SK-N-SH (cell line): ENCODE measurements around the gene GNG12. TPM values are rescaled to one million over a fixed set of nuclear protein-coding genes. Genes with fewer than 3 reads are reported as not detected.

Source experiments
- CTCF ChIA-PET: fragments of 300-600, 350-600 bp; formaldehyde crosslinking; extraction: SDS; loops from one replicate; lab custom pipeline; 2021; lab: Yijun Ruan, JAX
- POLR2A ChIA-PET: fragments of 350-600 bp; sonication (Branson Sonifier 250); formaldehyde crosslinking; extraction: SDS; loops from one replicate; lab custom pipeline; 2020; ENCODE audit warnings: antibody characterized with exemption, inconsistent platforms; lab: Yijun Ruan, JAX
- DNase-seq: peaks from one replicate; pipeline ENCODE4 v3.0.0; 2012
- H2AFZ ChIP-seq: fragments of 200-600 bp; sonication (generic); 2 replicates; pipeline ENCODE4 v1.8.1; 2016; ENCODE audit warnings: antibody characterized with exemption, mild to moderate bottlenecking, low read depth
- H3F3A ChIP-seq: fragments of 200-600 bp; sonication (generic); replicated peaks from 2 replicates; pipeline ENCODE3; 2016; ENCODE audit warnings: antibody characterized with exemption, mild to moderate bottlenecking; ENCODE audit not compliant: insufficient read depth
- H3K27ac ChIP-seq, 2 experiments: fragments of 200-500 bp in 1 of 2; fragments of 200-600 bp in 1 of 2; sonication (Bioruptor generic) in 1 of 2; sonication (generic), shearing (Covaris generic) in 1 of 2; 2 replicates each; pipeline versions ENCODE4 v1.5.1 to v1.6.1; 2014 to 2016; ENCODE audit warnings: low read depth in 2 of 2, inconsistent platforms in 1 of 2, low read length in 1 of 2, mild to moderate bottlenecking in 1 of 2, mixed read lengths in 1 of 2
- H3K27me3 ChIP-seq: fragments of 200-600 bp; sonication (generic), shearing (Covaris generic); 2 replicates; pipeline ENCODE4 v1.6.1; 2016; ENCODE audit warnings: mixed run types; ENCODE audit not compliant: insufficient read depth
- H3K36me3 ChIP-seq, 2 experiments: fragments of 200-500 bp in 1 of 2; fragments of 200-600 bp in 1 of 2; sonication (Bioruptor generic) in 1 of 2; sonication (generic) in 1 of 2; replicated peaks in 1 of 2; 2 replicates each; pipeline versions ENCODE3 to v1.5.1; 2014 to 2016; ENCODE audit warnings: low read length in 1 of 2, mild to moderate bottlenecking in 1 of 2; ENCODE audit not compliant: insufficient read depth in 2 of 2, control insufficient read depth in 1 of 2
- H3K4me1 ChIP-seq, 2 experiments: fragments of 200-500 bp in 1 of 2; fragments of 200-600 bp in 1 of 2; sonication (Bioruptor generic) in 1 of 2; sonication (generic), shearing (Covaris generic) in 1 of 2; 2 replicates each; pipeline versions ENCODE4 v1.5.1 to v1.6.1; 2014 to 2016; ENCODE audit warnings: low read depth in 1 of 2, low read length in 1 of 2, mixed run types in 1 of 2; ENCODE audit not compliant: insufficient read depth in 2 of 2, control insufficient read depth in 1 of 2
- H3K4me2 ChIP-seq: fragments of 200-600 bp; sonication (generic), shearing (Covaris generic); 2 replicates; pipeline ENCODE4 v1.6.1; 2017; ENCODE audit warnings: mixed run types
- H3K4me3 ChIP-seq, 2 experiments: fragments of 200-500 bp in 1 of 2; fragments of 200-600 bp in 1 of 2; sonication (Bioruptor generic) in 1 of 2; sonication (generic), shearing (Covaris generic) in 1 of 2; 2 replicates each; pipeline versions ENCODE4 v1.5.1 to v1.8.1; 2014 to 2016; ENCODE audit warnings: low read depth in 2 of 2, inconsistent platforms in 1 of 2, low read length in 1 of 2, mild to moderate bottlenecking in 1 of 2, mixed read lengths in 1 of 2, moderate library complexity in 1 of 2
- H3K79me2 ChIP-seq: fragments of 200-600 bp; sonication (generic); 2 replicates; pipeline ENCODE4 v1.8.1; 2017; ENCODE audit warnings: mild to moderate bottlenecking; ENCODE audit not compliant: insufficient read depth
- H3K9ac ChIP-seq: fragments of 200-600 bp; sonication (generic); 2 replicates; pipeline ENCODE4 v1.6.1; 2017; ENCODE audit warnings: mixed run types
- H3K9me2 ChIP-seq: fragments of 200-600 bp; sonication (generic); 2 replicates; pipeline ENCODE4 v1.6.1; 2017; ENCODE audit warnings: mixed run types
- H3K9me3 ChIP-seq: fragments of 200-600 bp; sonication (generic); 2 replicates; pipeline ENCODE4 v1.6.1; 2017; ENCODE audit warnings: mixed run types, mild to moderate bottlenecking, moderate library complexity
- H4K20me1 ChIP-seq: fragments of 200-600 bp; sonication (generic); 2 replicates; pipeline ENCODE4 v1.6.1; 2017; ENCODE audit warnings: mild to moderate bottlenecking, mixed run types; ENCODE audit not compliant: insufficient read depth
- CTCF ChIP-seq: fragments of 200-600 bp; sonication (generic); IDR thresholded peaks from 2 replicates; pipeline ENCODE4 v1.6.1; 2017; ENCODE audit warnings: antibody characterized with exemption, mild to moderate bottlenecking, moderate library complexity
- ELF1 ChIP-seq: IDR thresholded peaks from 2 replicates; pipeline ENCODE4 v1.4.0; 2012
- EP300 ChIP-seq, 2 experiments: IDR thresholded peaks; 2 replicates each; pipeline versions ENCODE4 v1.4.0 to v1.6.1; 2012; ENCODE audit warnings: borderline replicate concordance in 1 of 2, low read depth in 1 of 2, low read length in 1 of 2
- EZH2phosphoT487 ChIP-seq: fragments of 200-600 bp; sonication (generic); IDR thresholded peaks from 2 replicates; pipeline ENCODE4 v1.6.1; 2017; ENCODE audit warnings: low read depth, mixed run types, mild to moderate bottlenecking, antibody characterized with exemption, moderate library complexity, borderline replicate concordance
- FOSL2 ChIP-seq: IDR thresholded peaks from 2 replicates; pipeline ENCODE4 v1.4.0; 2012; ENCODE audit warnings: low read depth, mild to moderate bottlenecking, moderate library complexity, borderline replicate concordance
- FOXJ3 ChIP-seq: sonication (generic); formaldehyde crosslinking; IDR thresholded peaks from 2 replicates; pipeline ENCODE4 v1.5.1; 2020; ENCODE audit warnings: mild to moderate bottlenecking, missing genetic modification reagents
- FOXM1 ChIP-seq: IDR thresholded peaks from 2 replicates; pipeline ENCODE4 v1.4.0; 2012; ENCODE audit warnings: low read depth, mild to moderate bottlenecking
- GABPA ChIP-seq: IDR thresholded peaks from 2 replicates; pipeline ENCODE4 v1.4.0; 2012; ENCODE audit warnings: low read depth, mild to moderate bottlenecking
- JUND ChIP-seq: IDR thresholded peaks from 2 replicates; pipeline ENCODE4 v1.4.0; 2012
- MAX ChIP-seq: IDR thresholded peaks from 2 replicates; pipeline ENCODE4 v1.4.0; 2012; ENCODE audit warnings: low read depth
- RAD21 ChIP-seq: IDR thresholded peaks from 2 replicates; pipeline ENCODE4 v1.6.1; 2012; ENCODE audit warnings: mild to moderate bottlenecking, low read length
- RCOR1 ChIP-seq: fragments of 150-350 bp; IDR thresholded peaks from 2 replicates; pipeline ENCODE4 v1.6.1; 2017; ENCODE audit warnings: antibody characterized with exemption, low read length
- RFX5 ChIP-seq: IDR thresholded peaks from 2 replicates; pipeline ENCODE4 v1.6.1; 2012; ENCODE audit warnings: mild to moderate bottlenecking, improper control_type of control experiment, low read length
- TEAD4 ChIP-seq: IDR thresholded peaks from 2 replicates; pipeline ENCODE4 v1.4.0; 2012; ENCODE audit warnings: mild to moderate bottlenecking, borderline replicate concordance; ENCODE audit not compliant: insufficient read depth
- USF2 ChIP-seq: fragments of 150-350 bp; IDR thresholded peaks from 2 replicates; pipeline ENCODE4 v1.6.1; 2017; ENCODE audit warnings: antibody characterized with exemption, low read length, low read depth, borderline replicate concordance
- YY1 ChIP-seq: IDR thresholded peaks from 2 replicates; pipeline ENCODE4 v1.4.0; 2012; ENCODE audit warnings: low read depth, mild to moderate bottlenecking
- ZBTB33 ChIP-seq: IDR thresholded peaks from 2 replicates; pipeline ENCODE4 v1.4.0; 2012; ENCODE audit warnings: low read depth, borderline replicate concordance
- WGBS: methylation state at CpG from one replicate; pipeline ENCODE4 v1.1.6; 2017; ENCODE audit warnings: low lambda C conversion rate; 5-methylcytosine and 5-hydroxymethylcytosine counted together
- polyA plus RNA-seq, 3 experiments: library from polyadenylated mRNA; depleted of rRNA; stranded (reverse); fragments of >200 nt; gene quantifications; 2 replicates each; pipeline ENCODE4 v1.2.3, GENCODE V29; 2012

GNG12 gene
- polyA plus RNA-seq, 1 of the 3 experiments (the other 2 are of a cell fraction): 41.2 TPM

GRCh38 chr1:67869233-67869632 lies 36.0 kb upstream of the GNG12 start:
- Histone ChIP-seq H3K9me2 (no peaks in the 10 kb centered on the region), H3K9ac (no peak overlapping the region), H3K27ac (no peak overlapping the region), H3K9me3 (no peaks in the 10 kb centered on the region)
- CTCF ChIA-PET: no interaction called here
- 48% methylated on average over 1 of the region's 1 CpG for WGBS
- no peak for TF ChIP-seq FOXJ3 (CRISPR knock-in tag)
- no peak for TF ChIP-seq RCOR1
- TF ChIP-seq FOXM1: no peak
- no peak for TF ChIP-seq JUND
- TF ChIP-seq CTCF: no peak
- TF ChIP-seq ZBTB33: no peak
- no peak for TF ChIP-seq YY1
- TF ChIP-seq RAD21: no peak
- TF ChIP-seq FOSL2: no peak
- TF ChIP-seq, all 33 proteins: peak for 0
- no peak overlapping the region for H2AFZ ChIP-seq
- no peak overlapping the region for H3K4me3 ChIP-seq
- no peaks in the 10 kb centered on the region for H4K20me1 ChIP-seq
- POLR2A ChIA-PET: no interaction called here
- no peak overlapping the region for H3K4me2 ChIP-seq
- no peaks in the 10 kb centered on the region for H3K79me2 ChIP-seq
- no peaks in the 10 kb centered on the region for H3F3A ChIP-seq
- no peak for DNase-seq
- H3K36me3 ChIP-seq: no peaks in the 10 kb centered on the region
- no peaks in the 10 kb centered on the region for H3K27me3 ChIP-seq
- H3K4me1 ChIP-seq: no peaks in the 10 kb centered on the region

- no peak for TF ChIP-seq RAD21
- no peak for TF ChIP-seq EZH2phosphoT487
- TF ChIP-seq GABPA: no peak
- TF ChIP-seq USF2: no peak
- no peak for TF ChIP-seq ELF1
- TF ChIP-seq FOXM1: no peak
- TF ChIP-seq RFX5: no peak
- TF ChIP-seq EP300 (IDR thresholded peaks at IDR 0.05; ENCODE audit: borderline replicate concordance in 1 of 2, low read depth in 1 of 2, low read length in 1 of 2): no peak
- TF ChIP-seq TEAD4: no peak
- no peak for TF ChIP-seq MAX
- H3K79me2 ChIP-seq: no peaks in the 10 kb centered on the region
- DNase-seq: no peak
- H3F3A ChIP-seq: no peaks in the 10 kb centered on the region
- WGBS: 100% methylated on average over 2 of the region's 2 CpGs
- H2AFZ ChIP-seq: no peak overlapping the region
- no peaks in the 10 kb centered on the region for H3K27me3 ChIP-seq
- no peaks in the 10 kb centered on the region for H3K9me2 ChIP-seq
- H3K9ac ChIP-seq: no peak overlapping the region
- no peak overlapping the region for H3K4me3 ChIP-seq
- POLR2A ChIA-PET: no interaction called here
- no peaks in the 10 kb centered on the region for H3K36me3 ChIP-seq
- no peak overlapping the region for H3K4me2 ChIP-seq
- 0 out of 2 replicates have a peak, but pooled peaks cover 4% of the 10 kb centered on the region for H3K9me3 ChIP-seq
- no peaks in the 10 kb centered on the region; a peak in 1 of 4 replicates for H3K4me1 ChIP-seq
- no peaks in the 10 kb centered on the region for H4K20me1 ChIP-seq
- CTCF ChIA-PET: no interaction called here
- no peak overlapping the region for H3K27ac ChIP-seq
Measured at GRCh38 chr1:67863637-67864036, 30.4 kb upstream of the GNG12 start.
